Activated CD8-positive, alpha-beta T cell treated with anti-CD3 and anti-CD28 coated beads, Interleukin-2, amount 10 ng/mL, durations not matched to agents 7 days and 5 days (primary cell): ENCODE results near the gene FAM53B. TPM values are rescaled to one million over a fixed set of nuclear protein-coding genes. Genes with fewer than 3 reads are reported as not detected.
"Not testable (repeated sequence)": the region's sequence is repeated elsewhere in the genome, so short reads cannot be mapped to it uniquely, and the experiment has no call there.

ENCODE experiments used
- ATAC-seq: fragments of 150-1000 bp; cut with Tn5 transposase; one replicate; pipeline ENCODE4 v1.10.0; 2021; ENCODE audit warnings: moderate library complexity
- CTCF ChIA-PET: fragments of 350-600 bp; sonication (Branson Sonifier 250); formaldehyde crosslinking; loops from one replicate; lab custom pipeline; 2021; ENCODE audit warnings: antibody characterized with exemption; lab: Charles Lee
- POLR2A ChIA-PET: fragments of 350-600 bp; sonication (Branson Sonifier 250); formaldehyde crosslinking; loops from one replicate; lab custom pipeline; 2021; ENCODE audit warnings: antibody characterized with exemption; lab: Charles Lee
- DNase-seq: peaks from one replicate; pipeline ENCODE4 v3.0.0-alpha.2; 2020
- H3K27ac Mint-ChIP-seq: one replicate; pipeline ENCODE4 v1.8.0; 2021; ENCODE audit warnings: mild to moderate bottlenecking, mixed read lengths
- H3K27me3 Mint-ChIP-seq: one replicate; pipeline ENCODE4 v1.8.0; 2021; ENCODE audit warnings: low read depth, mixed read lengths
- H3K36me3 Mint-ChIP-seq: one replicate; pipeline ENCODE4 v1.8.0; 2021; ENCODE audit warnings: low read depth, mixed read lengths
- H3K4me1 Mint-ChIP-seq: one replicate; pipeline ENCODE4 v1.8.0; 2021; ENCODE audit warnings: low read depth, mixed read lengths
- H3K4me3 Mint-ChIP-seq: one replicate; pipeline ENCODE4 v1.8.0; 2021; ENCODE audit warnings: mild to moderate bottlenecking, mixed read lengths
- H3K9me3 Mint-ChIP-seq: one replicate; pipeline ENCODE4 v1.8.0; 2022; ENCODE audit warnings: mixed read lengths; ENCODE audit not compliant: insufficient read depth
- total RNA-seq, 2 experiments: library from RNA; stranded (reverse); gene quantifications; one replicate each; pipeline ENCODE4 v1.2.3, GENCODE V29; 2021

The FAM53B gene
- total RNA-seq, 2 experiments from 2014 or later = 19.9 to 21.8 TPM

DNA sequence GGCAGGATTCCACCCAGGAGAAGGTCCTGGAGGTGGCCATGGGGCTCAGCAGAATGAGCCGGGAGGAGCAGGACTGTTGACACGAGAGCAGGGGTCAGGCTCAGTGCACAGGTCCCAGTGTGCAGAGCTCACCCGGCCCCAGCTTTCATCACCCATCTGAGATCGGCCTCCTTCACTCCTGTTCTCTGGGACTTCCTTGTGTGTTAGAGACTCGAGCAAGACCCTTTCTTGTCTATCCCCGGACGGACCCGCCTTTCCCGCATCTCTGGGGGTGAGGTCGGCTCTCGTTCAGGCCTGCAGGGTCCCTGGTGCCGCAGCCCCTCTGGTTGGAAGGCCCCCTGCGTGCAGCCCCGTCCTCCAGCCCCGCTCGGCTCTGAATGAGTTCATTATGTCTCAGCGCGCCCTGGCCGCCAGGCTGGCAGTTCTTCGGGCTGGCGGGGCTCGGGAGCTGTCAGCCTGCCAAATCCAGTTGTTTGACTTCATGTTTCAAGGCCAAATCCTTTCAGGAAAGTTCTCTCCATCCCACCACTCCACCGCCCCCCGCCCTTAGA, 154.6 kb downstream of the FAM53B start:
- Mint-ChIP-seq H3K27me3 (no peaks in the 10 kb centered on the region), H3K27ac (no peak overlapping the region), H3K9me3 (no peaks in the 10 kb centered on the region), H3K4me3 (no peak overlapping the region), H3K36me3 (no peaks in the 10 kb centered on the region), H3K4me1 (no peaks in the 10 kb centered on the region)
- no peak for DNase-seq
- CTCF ChIA-PET = no interaction called here
- no peak for ATAC-seq
- POLR2A ChIA-PET = no interaction called here

DNA sequence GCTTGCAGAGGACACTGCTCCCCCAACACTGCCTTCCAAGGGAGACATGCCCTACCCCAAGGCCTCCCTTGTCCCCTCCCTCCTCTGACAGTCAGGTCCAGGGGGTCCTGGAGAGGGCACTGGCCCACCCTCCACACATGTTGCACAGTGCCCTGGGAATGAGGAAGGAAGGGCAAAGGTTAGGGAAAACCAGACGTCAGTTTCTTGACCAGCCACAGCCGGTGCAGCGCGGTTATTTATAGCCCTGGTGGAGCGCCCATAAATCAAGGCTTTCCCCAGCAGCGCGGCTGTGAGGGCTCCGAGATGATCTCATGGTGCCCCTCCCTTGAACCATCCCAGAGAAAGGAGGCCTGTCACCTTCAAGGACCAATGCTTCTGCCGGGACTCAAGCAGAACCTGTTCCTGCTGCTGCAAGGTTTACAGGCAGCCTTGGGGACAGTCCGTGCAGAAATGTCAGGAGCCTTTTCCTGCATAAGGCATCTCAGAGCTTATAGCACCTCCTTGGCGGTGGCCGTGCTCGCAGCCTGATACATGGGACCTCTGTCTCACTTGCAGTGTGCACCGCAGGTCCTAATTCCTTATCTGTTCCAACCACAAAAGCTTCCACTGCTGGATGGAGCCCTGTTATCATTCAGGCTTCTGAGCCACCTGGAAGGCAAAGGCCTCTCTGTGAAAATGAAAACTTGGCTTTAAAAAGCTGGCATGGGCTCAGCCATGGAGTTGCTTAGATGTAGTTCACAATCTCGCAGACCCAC, 155.3 kb downstream of the FAM53B start:
- Mint-ChIP-seq H3K4me1 (no peaks in the 10 kb centered on the region), H3K27me3 (no peaks in the 10 kb centered on the region), H3K4me3 (no peak overlapping the region), H3K9me3 (peaks cover under 1% of the 10 kb centered on the region), H3K36me3 (no peaks in the 10 kb centered on the region), H3K27ac (no peak overlapping the region)
- CTCF ChIA-PET = no interaction called here
- POLR2A ChIA-PET = no interaction called here
- DNase-seq = no peak
- no peak for ATAC-seq

DNA sequence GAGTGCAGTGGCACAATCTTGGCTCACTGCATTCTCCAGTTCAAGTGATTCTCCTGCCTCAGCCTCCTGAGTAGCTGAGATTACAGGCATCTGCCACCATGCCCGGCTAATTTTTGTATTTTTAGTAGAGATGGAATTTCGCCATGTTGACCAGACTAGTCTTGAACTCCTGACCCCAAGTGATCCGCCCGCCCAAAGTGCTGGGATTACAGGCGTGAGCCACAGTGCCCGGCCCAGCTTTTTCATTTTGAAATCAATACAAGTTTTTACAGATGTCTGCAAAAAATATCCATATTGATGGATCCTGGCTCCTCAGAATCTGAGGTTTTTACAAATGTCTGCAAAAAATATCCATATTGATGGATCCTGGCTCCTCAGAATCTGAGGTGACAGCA, 155.8 kb downstream of the FAM53B start:
- CTCF ChIA-PET, H3K27me3 Mint-ChIP-seq, H3K9me3 Mint-ChIP-seq, H3K4me1 Mint-ChIP-seq, H3K27ac Mint-ChIP-seq, DNase-seq, H3K36me3 Mint-ChIP-seq, H3K4me3 Mint-ChIP-seq, ATAC-seq, POLR2A ChIA-PET: not testable (repeated sequence)

DNA sequence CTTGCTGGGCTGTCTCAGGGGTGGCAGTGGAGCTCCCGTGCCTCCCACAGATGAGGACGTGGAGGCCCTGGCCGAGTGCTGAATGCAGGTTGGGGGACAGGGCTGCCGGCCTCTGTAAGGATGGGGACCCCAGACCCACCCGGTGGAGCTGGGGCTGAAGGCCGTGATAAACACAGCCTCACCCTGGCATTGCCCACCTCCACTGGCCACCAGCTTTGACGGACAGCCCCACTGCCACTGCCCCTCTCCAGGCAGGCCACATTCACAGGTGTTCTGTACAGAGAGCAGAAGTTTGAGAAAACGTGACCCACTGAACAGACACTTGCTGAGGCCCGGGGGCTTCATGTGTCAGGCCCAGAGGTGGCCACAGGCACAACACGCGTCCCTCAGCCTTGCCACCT, 156.4 kb downstream of the FAM53B start:
- ChIA-PET CTCF (no interaction called here), POLR2A (no interaction called here)
- DNase-seq = no peak
- Mint-ChIP-seq H3K27ac (no peak overlapping the region), H3K36me3 (no peaks in the 10 kb centered on the region), H3K4me3 (no peak overlapping the region), H3K4me1 (no peaks in the 10 kb centered on the region), H3K27me3 (no peaks in the 10 kb centered on the region), H3K9me3 (peaks cover 3% of the 10 kb centered on the region)
- ATAC-seq = no peak

DNA sequence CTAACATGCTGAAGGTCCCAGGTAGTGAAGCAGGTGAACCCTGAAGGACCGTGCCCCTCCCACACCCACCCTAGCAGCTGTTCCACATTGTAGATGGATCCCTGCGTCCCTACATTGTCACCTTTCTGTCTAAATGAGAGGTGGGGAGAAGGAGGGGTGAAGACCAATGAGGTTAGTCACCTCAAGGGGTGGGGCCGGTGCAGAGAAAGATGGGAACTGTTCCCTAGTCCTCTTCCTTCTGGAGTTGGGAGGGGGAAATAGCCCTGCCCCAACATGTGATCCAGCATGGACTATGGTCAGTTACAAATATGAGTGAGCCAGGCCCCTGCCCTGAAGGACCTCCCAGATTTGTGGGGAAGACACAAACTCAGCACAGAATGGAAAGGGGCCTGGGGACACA, 158.0 kb downstream of the FAM53B start:
- no peaks in the 10 kb centered on the region for H3K27me3 Mint-ChIP-seq
- CTCF ChIA-PET = no interaction called here
- no peaks in the 10 kb centered on the region for H3K36me3 Mint-ChIP-seq
- POLR2A ChIA-PET = no interaction called here
- no peak overlapping the region for H3K27ac Mint-ChIP-seq
- no peak for DNase-seq
- H3K9me3 Mint-ChIP-seq = peaks cover 5% of the 10 kb centered on the region
- ATAC-seq = no peak
- no peaks in the 10 kb centered on the region for H3K4me1 Mint-ChIP-seq
- H3K4me3 Mint-ChIP-seq = no peak overlapping the region

DNA sequence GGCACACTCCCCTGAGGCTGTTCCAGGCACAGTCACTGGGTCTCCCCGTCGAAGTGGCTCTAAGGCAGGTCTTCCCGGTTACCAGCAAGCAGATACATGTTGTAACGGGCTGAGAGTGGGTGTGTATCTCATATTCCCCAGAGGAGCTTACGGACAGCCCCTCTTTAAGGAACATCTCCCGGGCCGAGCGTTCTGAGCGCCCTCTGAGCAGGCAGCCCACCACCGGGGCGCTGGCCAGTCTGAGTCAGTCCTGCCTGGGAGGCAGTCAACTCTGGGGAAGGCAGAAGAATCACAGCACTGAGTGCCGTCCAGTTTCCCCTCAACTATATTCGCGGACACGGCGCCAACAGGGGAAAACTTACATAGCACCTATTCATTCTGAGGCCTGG, 165.2 kb downstream of the FAM53B start:
- peaks cover 3% of the 10 kb centered on the region for H3K36me3 Mint-ChIP-seq
- ChIA-PET CTCF (no interaction called here), POLR2A (no interaction called here)
- ATAC-seq (no peak), DNase-seq (no peak)
- H3K4me3 Mint-ChIP-seq = no peak overlapping the region
- H3K27me3 Mint-ChIP-seq = no peaks in the 10 kb centered on the region
- H3K9me3 Mint-ChIP-seq = peaks cover 8% of the 10 kb centered on the region
- no peaks in the 10 kb centered on the region for H3K4me1 Mint-ChIP-seq
- no peak overlapping the region for H3K27ac Mint-ChIP-seq

DNA sequence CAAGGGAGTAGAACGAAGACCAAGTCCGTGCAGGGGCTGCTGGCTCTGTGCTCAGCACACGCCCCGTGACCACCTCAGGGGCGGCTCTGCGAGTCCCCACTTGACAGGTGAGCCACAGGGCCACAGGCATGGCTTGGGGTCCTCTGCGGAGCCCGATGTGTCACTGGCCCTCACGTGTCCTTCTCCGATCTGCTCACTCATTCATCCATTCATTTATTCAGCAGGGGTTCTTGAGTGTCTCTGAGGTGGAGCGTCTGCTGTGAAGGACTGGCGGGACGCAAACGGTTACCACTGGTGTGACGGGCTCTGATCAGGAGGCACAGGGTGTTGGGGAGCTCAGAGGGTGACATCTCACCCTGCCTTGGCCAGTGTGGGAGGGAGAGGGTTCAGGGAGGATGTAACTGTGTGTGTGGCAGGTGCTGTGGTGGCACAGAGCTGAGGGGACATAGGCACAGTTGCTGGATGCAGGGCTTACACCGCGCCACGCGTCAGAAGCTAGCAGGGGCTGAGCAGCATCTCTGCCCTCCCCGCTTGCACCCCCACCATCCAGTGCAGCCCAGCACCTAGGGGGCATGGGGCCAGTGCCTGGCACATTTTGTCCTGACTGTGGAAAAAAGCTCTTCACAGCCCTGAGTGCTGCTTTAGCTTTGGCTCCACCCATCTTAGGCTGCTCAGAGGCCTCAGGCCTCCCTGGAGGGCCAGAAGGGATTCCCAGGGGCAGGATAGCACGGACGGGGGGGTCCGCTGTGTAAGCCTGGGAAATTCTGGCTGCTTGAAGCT, 165.8 kb downstream of the FAM53B start:
- CTCF ChIA-PET = no interaction called here
- POLR2A ChIA-PET = no interaction called here
- Mint-ChIP-seq H3K9me3 (peaks cover 5% of the 10 kb centered on the region), H3K36me3 (peaks cover 3% of the 10 kb centered on the region), H3K4me3 (no peak overlapping the region), H3K27me3 (no peaks in the 10 kb centered on the region), H3K27ac (no peak overlapping the region), H3K4me1 (no peaks in the 10 kb centered on the region)
- ATAC-seq (no peak), DNase-seq (no peak)

DNA sequence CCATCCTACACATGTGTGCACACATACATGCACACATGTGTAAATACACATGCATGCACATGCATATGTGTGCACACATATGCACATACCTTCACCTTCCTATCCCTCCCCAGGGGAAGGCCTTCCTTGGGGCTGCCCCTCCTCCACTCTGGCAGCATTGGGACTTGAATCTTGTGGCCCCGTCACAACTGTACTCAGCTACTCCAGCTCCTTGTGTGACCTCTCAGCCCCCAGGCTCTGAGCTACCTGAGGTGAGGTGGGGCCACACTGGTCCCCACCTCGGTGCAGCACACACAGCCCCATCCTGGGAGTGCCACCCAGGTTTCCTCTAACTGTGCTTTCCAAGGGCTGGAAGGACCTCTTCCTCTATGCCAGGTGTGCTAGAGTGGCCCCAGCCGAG, 166.5 kb downstream of the FAM53B start:
- no peaks in the 10 kb centered on the region for H3K27me3 Mint-ChIP-seq
- CTCF ChIA-PET = no interaction called here
- H3K9me3 Mint-ChIP-seq = peaks cover 5% of the 10 kb centered on the region
- no peak overlapping the region for H3K27ac Mint-ChIP-seq
- POLR2A ChIA-PET = no interaction called here
- peaks cover 3% of the 10 kb centered on the region for H3K36me3 Mint-ChIP-seq
- no peak for ATAC-seq
- no peak overlapping the region for H3K4me3 Mint-ChIP-seq
- no peaks in the 10 kb centered on the region for H3K4me1 Mint-ChIP-seq
- no peak for DNase-seq

DNA sequence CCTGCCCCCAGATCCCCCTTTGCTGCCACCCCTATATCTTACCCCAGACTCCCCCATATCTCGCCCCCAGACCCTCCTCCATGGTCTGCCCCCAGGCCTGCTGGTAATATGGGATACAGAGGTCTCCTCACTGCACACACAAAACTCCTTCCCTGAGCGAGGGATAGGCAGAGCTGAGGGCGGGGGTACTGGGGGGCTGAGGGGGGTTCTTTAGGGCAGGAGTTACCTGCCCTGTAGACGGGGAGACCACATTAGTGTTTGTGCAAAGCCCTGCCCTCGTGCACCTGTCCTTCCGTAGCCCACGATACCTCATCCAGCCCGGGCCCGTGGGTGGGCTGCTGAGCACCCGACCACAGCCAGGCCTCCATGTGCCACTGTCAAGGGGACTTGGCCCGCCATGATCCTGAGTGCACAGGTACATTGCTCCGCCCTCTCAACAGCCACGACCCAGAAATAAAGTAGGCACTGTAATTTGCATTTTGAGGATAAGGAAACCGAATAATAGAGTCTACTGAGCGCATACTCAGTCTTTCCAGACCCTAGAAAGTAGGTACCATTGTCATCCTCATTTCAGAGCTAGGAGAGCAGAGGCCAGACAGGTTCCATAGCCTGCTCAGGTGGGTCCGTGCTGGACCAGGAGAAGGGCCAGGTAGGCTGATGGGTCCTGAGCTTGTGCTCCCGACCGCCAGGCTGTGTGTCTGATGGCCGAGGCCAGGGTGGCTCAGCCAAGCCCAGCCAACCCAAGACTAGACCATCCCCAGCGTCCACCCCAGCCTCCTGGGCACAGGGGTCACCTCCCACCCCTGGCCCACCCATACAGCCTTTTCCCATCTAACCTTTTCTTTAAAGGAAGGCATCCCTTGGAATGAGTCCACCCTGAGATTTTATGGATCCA, 167.4 kb downstream of the FAM53B start:
- Mint-ChIP-seq H3K4me1 (no peaks in the 10 kb centered on the region), H3K27ac (no peak overlapping the region), H3K4me3 (no peak overlapping the region), H3K27me3 (no peaks in the 10 kb centered on the region), H3K36me3 (peaks cover 3% of the 10 kb centered on the region), H3K9me3 (peaks cover 5% of the 10 kb centered on the region)
- DNase-seq (no peak), ATAC-seq (no peak)
- ChIA-PET CTCF (no interaction called here), POLR2A (no interaction called here)

DNA sequence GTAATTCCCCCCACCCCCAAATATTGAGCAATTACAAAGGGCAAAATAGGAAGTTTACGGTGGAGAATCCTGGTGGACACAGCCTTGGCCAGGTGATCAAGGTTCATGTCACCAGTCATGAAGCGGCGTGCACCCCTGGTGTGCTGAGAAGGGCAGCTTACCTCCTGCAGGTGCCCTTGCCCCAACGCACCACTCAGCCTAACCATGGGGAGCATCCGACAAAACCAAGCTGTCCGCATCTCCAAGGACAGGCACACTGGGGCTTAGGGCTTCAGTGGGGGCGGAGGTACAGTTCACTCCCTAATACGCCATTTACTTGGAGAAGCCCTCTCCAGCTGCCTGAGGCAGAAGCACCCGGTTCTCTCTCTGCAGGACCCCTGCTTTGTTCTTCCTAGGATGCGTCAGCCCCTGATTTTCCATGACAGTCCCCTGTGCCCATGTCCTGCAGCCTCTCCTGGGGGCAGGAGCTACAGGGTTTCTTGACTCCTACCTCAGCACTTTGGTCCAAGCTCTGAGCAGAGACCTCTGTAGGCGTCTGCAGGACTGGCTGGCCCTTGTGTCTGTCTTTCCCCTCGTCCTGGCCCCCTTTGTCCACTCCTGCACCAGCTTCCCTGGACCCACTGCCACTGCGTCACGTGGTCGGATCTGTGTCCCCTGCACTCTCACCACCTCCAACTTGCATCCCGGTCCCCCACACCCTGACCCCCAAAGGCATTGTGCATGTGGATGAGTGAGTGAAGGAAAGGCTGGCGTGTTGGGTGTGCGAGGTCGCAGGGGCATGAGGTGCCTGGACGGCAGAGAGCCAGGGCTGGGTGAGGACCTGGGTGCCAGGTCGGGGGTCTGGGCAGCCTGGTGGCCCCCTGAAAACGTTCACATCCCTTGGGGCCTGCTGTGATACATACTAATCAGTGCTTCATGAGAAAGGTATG, 168.8 kb downstream of the FAM53B start:
- Mint-ChIP-seq H3K36me3 (no peaks in the 10 kb centered on the region), H3K27me3 (no peaks in the 10 kb centered on the region), H3K9me3 (no peaks in the 10 kb centered on the region), H3K27ac (no peak overlapping the region), H3K4me3 (no peak overlapping the region), H3K4me1 (no peaks in the 10 kb centered on the region)
- ChIA-PET POLR2A (no interaction called here), CTCF (no interaction called here)
- DNase-seq = no peak
- ATAC-seq = no peak

DNA sequence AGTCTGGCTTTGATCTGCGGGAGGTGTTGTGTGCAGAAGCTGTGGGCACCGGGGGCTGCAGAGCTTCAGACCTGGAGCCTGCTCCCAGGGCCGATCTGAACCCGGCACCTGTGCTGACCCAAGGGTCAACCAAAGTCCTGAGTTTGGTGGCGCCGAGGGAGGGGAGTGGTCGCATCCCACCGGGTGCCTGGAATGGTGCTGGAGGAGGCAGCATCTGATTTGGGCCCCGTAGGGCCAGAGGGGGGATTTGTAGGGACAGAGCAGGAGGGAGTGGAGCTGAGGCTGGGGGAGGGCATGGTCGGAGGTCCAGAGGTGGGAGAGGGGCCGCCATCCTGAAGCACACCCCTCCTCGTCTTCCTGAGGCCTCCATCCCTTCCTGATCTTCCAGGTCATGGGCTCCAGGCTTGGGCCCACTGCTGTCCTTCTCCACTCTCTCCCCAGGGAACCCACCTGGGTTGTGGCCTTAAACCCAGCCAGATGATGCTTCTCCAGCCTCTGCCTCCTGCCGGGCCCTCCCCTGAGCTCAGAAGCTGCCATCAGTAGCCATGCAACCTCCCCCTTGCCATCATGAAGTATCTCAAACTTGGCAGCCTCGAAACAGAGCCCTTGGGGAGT, 169.6 kb downstream of the FAM53B start:
- no peak for DNase-seq
- Mint-ChIP-seq H3K4me1 (no peaks in the 10 kb centered on the region), H3K36me3 (no peaks in the 10 kb centered on the region), H3K9me3 (no peaks in the 10 kb centered on the region), H3K27me3 (no peaks in the 10 kb centered on the region), H3K27ac (no peak overlapping the region), H3K4me3 (no peak overlapping the region)
- ChIA-PET POLR2A (no interaction called here), CTCF (no interaction called here)
- no peak for ATAC-seq
